ENCODE data around the gene OLIG1. TPM values are rescaled to one million over a fixed set of nuclear protein-coding genes. Genes with fewer than 3 reads are reported as not detected.
A peak's percentile ranks its signal among the peaks of the same experiment; 100 is the strongest.

OLIG1 gene
- total RNA-seq, 2 experiments from 2014 or later = not detected

GRCh38 chr21:33023574-33024200 is 46.3 kb upstream of the OLIG1 start:
- Mint-ChIP-seq H3K36me3 (ENCODE audit: low read depth) (no peaks in the 10 kb centered on the region), H3K9me3 (no peaks in the 10 kb centered on the region), H3K4me3 (peak overlapping the region; percentile 66), H3K27ac (no peak overlapping the region), H3K27me3 (peaks cover 86% of the 10 kb centered on the region), H3K4me1 (ENCODE audit: low read depth) (peaks cover 67% of the 10 kb centered on the region)
- no peak for ATAC-seq (ENCODE audit: poor library complexity)
- intact Hi-C loops (cut with DNase I, micrococcal nuclease) = no loop called here
- Histone ChIP-seq H3K36me3 (ENCODE audit: insufficient read depth, low read length) (no peaks in the 10 kb centered on the region), H3K27ac (ENCODE audit: low read depth in 1 of 2, low read length in 2 of 2) (no peak overlapping the region), H3K27me3 (ENCODE audit: control insufficient read depth in 1 of 2, insufficient read depth in 2 of 2, low read length in 2 of 2) (peaks cover 89 to 96% of the 10 kb centered on the region in 2 experiments), H3K4me3 (ENCODE audit: low read length) (no peak overlapping the region), H3K4me1 (ENCODE audit: insufficient read depth, low read length) (peaks cover 77% of the 10 kb centered on the region), H3K9me3 (ENCODE audit: control insufficient read depth in 1 of 2, insufficient read depth in 1 of 2, low read length in 2 of 2) (peaks cover 0 to 46% of the 10 kb centered on the region in 2 experiments)
- DNase-seq = peak in 1 of 14 experiments; percentile 19
- TF ChIP-seq CTCF (IDR thresholded peaks at IDR 0.05) = no peak
- CTCF ChIA-PET = no interaction called here
- POLR2A ChIA-PET = no interaction called here

DNA sequence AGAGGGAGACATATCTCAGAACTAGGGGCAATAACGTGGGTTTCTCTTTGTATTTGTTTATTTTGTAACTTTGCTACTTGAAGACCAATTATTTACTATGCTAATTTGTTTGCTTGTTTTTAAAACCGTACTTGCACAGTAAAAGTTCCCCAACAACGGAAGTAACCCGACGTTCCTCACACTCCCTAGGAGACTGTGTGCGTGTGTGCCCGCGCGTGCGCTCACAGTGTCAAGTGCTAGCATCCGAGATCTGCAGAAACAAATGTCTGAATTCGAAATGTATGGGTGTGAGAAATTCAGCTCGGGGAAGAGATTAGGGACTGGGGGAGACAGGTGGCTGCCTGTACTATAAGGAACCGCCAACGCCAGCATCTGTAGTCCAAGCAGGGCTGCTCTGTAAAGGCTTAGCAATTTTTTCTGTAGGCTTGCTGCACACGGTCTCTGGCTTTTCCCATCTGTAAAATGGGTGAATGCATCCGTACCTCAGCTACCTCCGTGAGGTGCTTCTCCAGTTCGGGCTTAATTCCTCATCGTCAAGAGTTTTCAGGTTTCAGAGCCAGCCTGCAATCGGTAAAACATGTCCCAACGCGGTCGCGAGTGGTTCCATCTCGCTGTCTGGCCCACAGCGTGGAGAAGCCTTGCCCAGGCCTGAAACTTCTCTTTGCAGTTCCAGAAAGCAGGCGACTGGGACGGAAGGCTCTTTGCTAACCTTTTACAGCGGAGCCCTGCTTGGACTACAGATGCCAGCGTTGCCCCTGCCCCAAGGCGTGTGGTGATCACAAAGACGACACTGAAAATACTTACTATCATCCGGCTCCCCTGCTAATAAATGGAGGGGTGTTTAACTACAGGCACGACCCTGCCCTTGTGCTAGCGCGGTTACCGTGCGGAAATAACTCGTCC is 45.5 kb upstream of the OLIG1 start:
- H3K27me3 ChIP-seq (ENCODE audit: control insufficient read depth in 1 of 2, insufficient read depth in 2 of 2, low read length in 2 of 2) = peaks cover 92 to 96% of the 10 kb centered on the region in 2 experiments
- TF ChIP-seq CTCF (IDR thresholded peaks at IDR 0.05) = no peak
- no peak overlapping the region for H3K27ac ChIP-seq (ENCODE audit: low read depth in 1 of 2, low read length in 2 of 2)
- H3K4me1 ChIP-seq (ENCODE audit: insufficient read depth, low read length) = peaks cover 83% of the 10 kb centered on the region
- H3K9me3 Mint-ChIP-seq = no peaks in the 10 kb centered on the region
- no peak overlapping the region for H3K4me3 ChIP-seq (ENCODE audit: low read length)
- intact Hi-C loops (cut with DNase I, micrococcal nuclease) = no loop called here
- H3K4me3 Mint-ChIP-seq = peak overlapping the region; percentile 66
- no peaks in the 10 kb centered on the region for H3K36me3 ChIP-seq (ENCODE audit: insufficient read depth, low read length)
- H3K27me3 Mint-ChIP-seq = peaks cover 86% of the 10 kb centered on the region
- DNase-seq (peak in 2 of 14 experiments; percentile 38 to 42), ATAC-seq (ENCODE audit: poor library complexity) (no peak)
- ChIA-PET CTCF (no interaction called here), POLR2A (no interaction called here)
- H3K27ac Mint-ChIP-seq = no peak overlapping the region
- peaks cover 67% of the 10 kb centered on the region for H3K4me1 Mint-ChIP-seq (ENCODE audit: low read depth)
- H3K36me3 Mint-ChIP-seq (ENCODE audit: low read depth) = no peaks in the 10 kb centered on the region
- peaks cover 0 to 46% of the 10 kb centered on the region in 2 experiments for H3K9me3 ChIP-seq (ENCODE audit: control insufficient read depth in 1 of 2, insufficient read depth in 1 of 2, low read length in 2 of 2)

DNA sequence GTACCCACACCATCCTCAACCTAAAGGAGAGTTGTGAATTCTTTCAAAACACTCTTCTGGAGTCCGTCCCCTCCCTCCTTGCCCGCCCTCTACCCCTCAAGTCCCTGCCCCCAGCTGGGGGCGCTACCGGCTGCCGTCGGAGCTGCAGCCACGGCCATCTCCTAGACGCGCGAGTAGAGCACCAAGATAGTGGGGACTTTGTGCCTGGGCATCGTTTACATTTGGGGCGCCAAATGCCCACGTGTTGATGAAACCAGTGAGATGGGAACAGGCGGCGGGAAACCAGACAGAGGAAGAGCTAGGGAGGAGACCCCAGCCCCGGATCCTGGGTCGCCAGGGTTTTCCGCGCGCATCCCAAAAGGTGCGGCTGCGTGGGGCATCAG is 44.8 kb upstream of the OLIG1 start:
- Histone ChIP-seq H3K27me3 (ENCODE audit: control insufficient read depth in 1 of 2, insufficient read depth in 2 of 2, low read length in 2 of 2) (peaks cover 92 to 96% of the 10 kb centered on the region in 2 experiments), H3K4me1 (ENCODE audit: insufficient read depth, low read length) (peaks cover 80% of the 10 kb centered on the region), H3K27ac (ENCODE audit: low read depth in 1 of 2, low read length in 2 of 2) (no peak overlapping the region), H3K4me3 (ENCODE audit: low read length) (no peak overlapping the region), H3K36me3 (ENCODE audit: insufficient read depth, low read length) (no peaks in the 10 kb centered on the region), H3K9me3 (ENCODE audit: control insufficient read depth in 1 of 2, insufficient read depth in 1 of 2, low read length in 2 of 2) (peaks cover 0 to 53% of the 10 kb centered on the region in 2 experiments)
- TF ChIP-seq CTCF (IDR thresholded peaks at IDR 0.05) = no peak
- no peak overlapping the region for H3K4me3 Mint-ChIP-seq
- H3K27me3 Mint-ChIP-seq = peaks cover 89% of the 10 kb centered on the region
- POLR2A ChIA-PET = no interaction called here
- DNase-seq (peak in 1 of 14 experiments; percentile 20), ATAC-seq (ENCODE audit: poor library complexity) (no peak)
- intact Hi-C loops (cut with DNase I, micrococcal nuclease) = no loop called here
- H3K9me3 Mint-ChIP-seq = no peaks in the 10 kb centered on the region
- peaks cover 68% of the 10 kb centered on the region for H3K4me1 Mint-ChIP-seq (ENCODE audit: low read depth)
- H3K36me3 Mint-ChIP-seq (ENCODE audit: low read depth) = no peaks in the 10 kb centered on the region
- CTCF ChIA-PET = no interaction called here
- no peak overlapping the region for H3K27ac Mint-ChIP-seq

Data from CD4-positive, alpha-beta T cell (primary cell).